Esophagus muscularis mucosa (tissue), 4 donors: Measurements from ENCODE around the gene ZNF724. TPM values are rescaled to one million over a fixed set of nuclear protein-coding genes. Genes with fewer than 3 reads are reported as not detected.

Experiments
- DNase-seq: peaks from one replicate; pipeline ENCODE4 v3.0.0-alpha.2; 2017; ENCODE audit errors: extremely low spot score
- H3K27ac ChIP-seq, 4 donors: fragments of 200-600 bp; sonication (generic); replicated peaks in 1 of 4; 1 replicate in 3 of 4; 2 replicates in 1 of 4; pipeline ENCODE4 v1.5.1; 2016 to 2019; ENCODE audit warnings: mild to moderate bottlenecking in 1 of 4
- H3K27me3 ChIP-seq, 4 donors: fragments of 200-600 bp; sonication (generic); one replicate each; pipeline versions ENCODE4 v1.5.1 to v1.6.0; 2016 to 2019
- H3K36me3 ChIP-seq, 4 donors: fragments of 200-600 bp; sonication (generic); one replicate each; pipeline ENCODE4 v1.5.1; 2016 to 2019
- H3K4me1 ChIP-seq, 4 donors: fragments of 200-600 bp; sonication (generic); one replicate each; pipeline ENCODE4 v1.5.1; 2016 to 2019
- H3K4me3 ChIP-seq, 4 donors: fragments of 200-600 bp; sonication (generic); 1 replicate in 2 of 4; 2 replicates in 2 of 4; pipeline ENCODE4 v1.5.1; 2016 to 2019; ENCODE audit warnings: mild to moderate bottlenecking in 4 of 4, moderate library complexity in 1 of 4
- H3K9me3 ChIP-seq, 4 donors: fragments of 200-600 bp; sonication (generic); 1 replicate in 3 of 4; 2 replicates in 1 of 4; pipeline ENCODE4 v1.5.1; 2016 to 2019
- CTCF ChIP-seq, 3 experiments: fragments of 200-600 bp in 2 of 3; fragments of 450-650 bp in 1 of 3; sonication (generic) in 2 of 3; IDR thresholded peaks; one replicate each; pipeline ENCODE4 v1.5.1; 2017 to 2019; ENCODE audit warnings: antibody characterized with exemption in 3 of 3, mild to moderate bottlenecking in 2 of 3, moderate library complexity in 1 of 3
- EP300 ChIP-seq: sonication (generic); formaldehyde crosslinking; IDR thresholded peaks from one replicate; pipeline ENCODE4 v1.6.1; 2017; ENCODE audit warnings: antibody characterized with exemption
- POLR2A ChIP-seq: fragments of 450-650 bp; IDR thresholded peaks from one replicate; pipeline ENCODE4 v1.6.1; 2017; ENCODE audit warnings: antibody characterized with exemption, moderate library complexity, mild to moderate bottlenecking, low read depth
- POLR2AphosphoS5 ChIP-seq, 2 donors: sonication (generic); formaldehyde crosslinking; IDR thresholded peaks; one replicate each; pipeline ENCODE4 v1.6.1; 2017; ENCODE audit warnings: antibody characterized with exemption in 2 of 2
- WGBS: methylation state at CpG from one replicate; pipeline ENCODE4 v1.1.5; 2018; 5-methylcytosine and 5-hydroxymethylcytosine counted together
- intact Hi-C: fragments of 100-400 bp; cut with DNase I; formaldehyde crosslinking; loops from one replicate; pipeline ENCODE4 v1.15.1; 2023
- total RNA-seq, 4 donors: library from RNA; depleted of rRNA; stranded (reverse); fragments of >200 nt; gene quantifications; one replicate each; pipeline versions ENCODE4 v1.1.0 to v1.2.1, GENCODE V29; 2016

The ZNF724 gene
- total RNA-seq, 4 donors from 2014 or later: 0.42 to 0.66 (median 0.55) TPM

DNA sequence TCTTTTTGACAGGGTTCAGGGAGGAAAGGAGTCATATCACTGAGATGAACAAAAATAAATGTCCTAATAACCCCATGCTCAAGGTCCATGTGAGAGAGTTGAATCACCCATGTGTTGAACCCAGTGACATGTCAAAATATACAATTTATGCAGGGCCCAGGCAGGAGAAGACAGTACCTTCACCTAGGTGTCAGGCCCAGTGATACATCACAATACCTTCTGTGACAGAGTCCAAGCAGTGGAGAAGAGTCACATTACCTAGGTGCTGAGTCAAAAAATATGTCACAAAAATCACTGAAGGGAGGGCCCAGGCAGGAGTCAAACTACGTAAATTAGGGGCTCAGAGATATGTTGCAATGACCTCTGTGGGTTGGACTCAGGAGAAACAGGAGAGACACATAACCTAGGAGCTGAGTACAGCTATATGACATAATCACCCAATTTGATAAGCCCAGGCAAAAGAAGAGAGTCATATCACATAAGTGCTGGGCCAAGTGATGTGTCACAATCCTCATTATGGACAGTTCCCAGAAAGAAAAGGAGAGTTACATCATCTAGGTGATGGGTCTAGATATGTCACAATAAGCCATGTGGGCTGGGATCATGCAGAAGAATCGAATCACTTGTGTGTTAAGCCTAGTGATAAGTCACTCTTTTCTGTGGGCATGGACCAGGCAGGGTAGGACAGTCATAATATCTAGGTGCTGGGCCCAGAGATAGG, 13.8 kb upstream of the ZNF724 start:
- H3K36me3 ChIP-seq: peaks cover 34 to 69% (median 51%) of the 10 kb centered on the region in 4 donors
- no peaks in the 10 kb centered on the region for H3K27me3 ChIP-seq
- H3K4me1 ChIP-seq: no peaks in the 10 kb centered on the region
- TF ChIP-seq POLR2A: no peak
- no peak for TF ChIP-seq CTCF (IDR thresholded peaks at IDR 0.05)
- no peak for TF ChIP-seq POLR2AphosphoS5 (IDR thresholded peaks at IDR 0.05)
- no peak for TF ChIP-seq EP300
- intact Hi-C loops: no loop called here
- 94% methylated on average over 2 of the region's 2 CpGs for WGBS
- H3K27ac ChIP-seq: no peak overlapping the region
- H3K4me3 ChIP-seq: no peak overlapping the region
- no peak for DNase-seq
- no peaks in the 10 kb centered on the region for H3K9me3 ChIP-seq

GRCh38 chr19:23263396-23263795, 13.2 kb upstream of the ZNF724 start:
- H3K4me1 ChIP-seq: no peaks in the 10 kb centered on the region
- no peak overlapping the region for H3K27ac ChIP-seq
- H3K9me3 ChIP-seq: peaks cover 0 to 3% (median 0%) of the 10 kb centered on the region in 4 donors
- intact Hi-C loops: no loop called here
- peaks cover 32 to 69% (median 51%) of the 10 kb centered on the region in 4 donors for H3K36me3 ChIP-seq
- DNase-seq: no peak
- 64% methylated on average over 2 of the region's 2 CpGs for WGBS
- H3K27me3 ChIP-seq: no peaks in the 10 kb centered on the region
- H3K4me3 ChIP-seq: no peak overlapping the region
- no peak for TF ChIP-seq EP300
- TF ChIP-seq POLR2AphosphoS5 (IDR thresholded peaks at IDR 0.05): no peak
- no peak for TF ChIP-seq CTCF (IDR thresholded peaks at IDR 0.05)
- TF ChIP-seq POLR2A: no peak

DNA sequence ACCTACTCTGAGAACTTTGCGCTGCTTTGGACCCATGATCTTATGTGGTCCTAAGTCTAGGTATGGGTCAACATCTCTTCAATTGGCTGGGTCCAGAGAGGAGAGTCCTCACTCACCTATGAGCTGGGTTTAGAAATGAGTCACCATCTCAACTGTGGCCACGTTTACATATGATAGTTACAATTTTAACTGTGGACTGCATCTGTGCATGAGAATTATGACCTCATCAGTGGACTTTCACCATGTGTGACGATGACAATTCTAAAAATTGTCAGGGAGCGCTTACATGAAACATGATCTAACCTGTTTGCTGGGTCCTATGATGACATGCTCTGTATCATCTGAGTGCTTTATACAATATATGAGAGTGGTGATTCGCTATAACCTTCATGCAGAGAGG, 12.7 kb upstream of the ZNF724 start:
- no peak for DNase-seq
- TF ChIP-seq POLR2AphosphoS5 (IDR thresholded peaks at IDR 0.05) (no peak), CTCF (IDR thresholded peaks at IDR 0.05) (no peak), EP300 (no peak), POLR2A (no peak)
- peaks cover 27 to 68% (median 47%) of the 10 kb centered on the region in 4 donors for H3K36me3 ChIP-seq
- no peaks in the 10 kb centered on the region for H3K27me3 ChIP-seq
- WGBS: 93% methylated on average over 5 of the region's 5 CpGs
- H3K4me1 ChIP-seq: no peaks in the 10 kb centered on the region
- intact Hi-C loops: no loop called here
- no peak overlapping the region for H3K27ac ChIP-seq
- peaks cover 0 to 4% (median 0%) of the 10 kb centered on the region in 4 donors for H3K9me3 ChIP-seq
- H3K4me3 ChIP-seq: no peak overlapping the region

DNA sequence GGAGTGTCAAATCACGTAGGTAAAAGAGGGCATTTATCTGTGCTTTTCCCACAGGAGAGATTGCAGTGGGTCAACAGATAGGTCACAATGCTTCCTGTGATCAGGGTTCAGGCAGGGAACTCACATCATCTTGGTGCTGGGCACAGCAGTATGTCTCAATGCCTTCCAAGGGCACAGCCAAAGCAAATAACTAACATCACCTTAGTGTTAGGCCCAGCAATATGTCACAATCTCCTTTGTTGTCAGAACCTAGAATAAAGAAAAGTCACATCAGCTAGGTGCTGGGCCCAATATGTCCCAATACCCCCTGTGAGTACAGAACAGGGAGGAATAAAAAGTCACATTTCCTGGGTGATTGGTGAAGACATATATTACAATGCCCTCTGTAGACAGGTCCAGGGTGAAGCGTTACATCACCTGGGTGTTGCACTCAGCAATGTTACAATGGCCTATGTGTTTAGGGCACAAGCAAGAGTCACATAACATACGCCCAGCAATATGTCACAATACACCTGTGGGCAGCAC, 11.4 kb upstream of the ZNF724 start:
- H3K27me3 ChIP-seq: no peaks in the 10 kb centered on the region
- intact Hi-C loops: no loop called here
- H3K27ac ChIP-seq: no peak overlapping the region
- no peak for DNase-seq
- H3K9me3 ChIP-seq: peaks cover 0 to 4% (median 0%) of the 10 kb centered on the region in 4 donors
- WGBS: 88% methylated on average over 3 of the region's 3 CpGs
- no peak overlapping the region for H3K4me3 ChIP-seq
- no peak for TF ChIP-seq POLR2AphosphoS5 (IDR thresholded peaks at IDR 0.05)
- TF ChIP-seq EP300: no peak
- no peak for TF ChIP-seq CTCF (IDR thresholded peaks at IDR 0.05)
- TF ChIP-seq POLR2A: no peak
- no peaks in the 10 kb centered on the region for H3K4me1 ChIP-seq
- peaks cover 14 to 54% (median 33%) of the 10 kb centered on the region in 4 donors for H3K36me3 ChIP-seq
